ENCODE measurements around the gene LRMDA. TPM values are rescaled to one million over a fixed set of nuclear protein-coding genes. Genes with fewer than 3 reads are reported as not detected.

LRMDA gene
- total RNA-seq, 2 experiments from 2014 or later, result not detected

- Histone ChIP-seq H2AFZ (ENCODE audit: low read length) (no peak overlapping the region), H3K9me2 (ENCODE audit: insufficient read depth, low read length) (no peaks in the 10 kb centered on the region), H3K79me2 (ENCODE audit: insufficient read depth, low read depth, low read length) (no peaks in the 10 kb centered on the region), H3K4me1 (ENCODE audit: insufficient read depth, low read length, poor library complexity, severe bottlenecking) (no peaks in the 10 kb centered on the region), H3K27ac (ENCODE audit: low read depth, low read length, poor library complexity, severe bottlenecking) (no peak overlapping the region), H3K36me3 (ENCODE audit: insufficient read depth, low read length) (no peaks in the 10 kb centered on the region), H3K9me3 (ENCODE audit: low read length) (no peaks in the 10 kb centered on the region), H3K4me3 (ENCODE audit: low read depth, low read length, poor library complexity, severe bottlenecking) (no peak overlapping the region), H3K4me2 (ENCODE audit: low read length) (no peak overlapping the region), H4K20me1 (ENCODE audit: insufficient read depth, low read length) (no peaks in the 10 kb centered on the region)
- BruUV-seq (replicated peaks), result no TSS peak
- DNase-seq (ENCODE audit: low spot score), result no peak
- CTCF ChIA-PET (ENCODE audit: unreplicated experiment), result no interaction called here
- POLR2A ChIA-PET, result no interaction called here
- TF ChIP-seq EZH2phosphoT487 (IDR thresholded peaks at IDR 0.05; ENCODE audit: borderline replicate concordance, low read depth, low read length), result no peak
- no peak for TF ChIP-seq CTCF (conservative IDR thresholded peaks at IDR 0.05; ENCODE audit: low read length)
- intact Hi-C loops (cut with micrococcal nuclease; ENCODE audit: unreplicated experiment), result no loop called here
These were observed 62.0 kb downstream of the LRMDA start for GRCh38 chr10:75493464-75493863.

DNA sequence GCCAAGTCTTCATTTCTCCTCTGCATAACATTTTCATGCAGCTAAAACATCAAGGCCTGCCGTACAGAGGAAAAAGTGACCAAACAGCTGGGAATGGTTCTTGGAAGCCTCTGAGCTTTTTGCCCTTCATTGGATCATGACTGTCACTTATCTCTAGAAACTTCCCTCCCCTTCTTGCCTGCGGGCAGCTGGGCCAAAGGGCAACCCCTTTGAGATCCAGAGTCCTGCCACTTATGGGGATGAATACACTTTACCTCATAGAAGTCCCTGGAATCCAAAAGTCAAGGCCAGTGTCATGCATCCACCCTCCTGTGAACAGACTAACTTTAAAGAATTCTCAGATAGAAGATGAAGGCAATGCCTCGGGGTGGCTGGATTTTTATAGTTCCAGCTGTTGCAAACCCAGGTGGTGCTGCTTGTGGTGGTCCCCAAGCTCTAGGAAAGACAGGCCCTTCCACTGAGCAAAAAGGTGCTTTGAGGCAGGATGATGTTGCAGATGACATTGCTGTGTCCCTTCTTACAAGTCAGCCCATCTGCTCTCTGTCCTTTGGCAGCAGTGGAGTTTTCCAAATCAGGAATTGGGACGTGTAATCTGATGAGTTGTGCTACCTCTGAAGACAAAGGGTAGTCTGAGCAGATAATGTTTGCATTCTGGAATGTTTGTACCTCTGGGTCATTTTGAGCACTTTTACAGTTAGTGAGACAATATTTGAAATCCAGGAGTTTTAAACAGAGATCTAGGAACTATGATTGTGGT lies 64.2 kb downstream of the LRMDA start:
- no peak overlapping the region for H3K4me2 ChIP-seq (ENCODE audit: low read length)
- CTCF ChIA-PET (ENCODE audit: unreplicated experiment), result no interaction called here
- H3K9me2 ChIP-seq (ENCODE audit: insufficient read depth, low read length), result no peaks in the 10 kb centered on the region
- H3K27ac ChIP-seq (ENCODE audit: low read depth, low read length, poor library complexity, severe bottlenecking), result no peak overlapping the region
- H3K79me2 ChIP-seq (ENCODE audit: insufficient read depth, low read depth, low read length), result no peaks in the 10 kb centered on the region
- TF ChIP-seq CTCF (conservative IDR thresholded peaks at IDR 0.05; ENCODE audit: low read length) (no peak), EZH2phosphoT487 (IDR thresholded peaks at IDR 0.05; ENCODE audit: borderline replicate concordance, low read depth, low read length) (no peak)
- no peaks in the 10 kb centered on the region for H3K9me3 ChIP-seq (ENCODE audit: low read length)
- no peak overlapping the region for H3K4me3 ChIP-seq (ENCODE audit: low read depth, low read length, poor library complexity, severe bottlenecking)
- no peaks in the 10 kb centered on the region for H4K20me1 ChIP-seq (ENCODE audit: insufficient read depth, low read length)
- H3K36me3 ChIP-seq (ENCODE audit: insufficient read depth, low read length), result no peaks in the 10 kb centered on the region
- H3K4me1 ChIP-seq (ENCODE audit: insufficient read depth, low read length, poor library complexity, severe bottlenecking), result no peaks in the 10 kb centered on the region
- no peak overlapping the region for H2AFZ ChIP-seq (ENCODE audit: low read length)
- no TSS peak for BruUV-seq (replicated peaks)
- POLR2A ChIA-PET, result no interaction called here
- intact Hi-C loops (cut with micrococcal nuclease; ENCODE audit: unreplicated experiment), result no loop called here
- DNase-seq (ENCODE audit: low spot score), result no peak

DNA sequence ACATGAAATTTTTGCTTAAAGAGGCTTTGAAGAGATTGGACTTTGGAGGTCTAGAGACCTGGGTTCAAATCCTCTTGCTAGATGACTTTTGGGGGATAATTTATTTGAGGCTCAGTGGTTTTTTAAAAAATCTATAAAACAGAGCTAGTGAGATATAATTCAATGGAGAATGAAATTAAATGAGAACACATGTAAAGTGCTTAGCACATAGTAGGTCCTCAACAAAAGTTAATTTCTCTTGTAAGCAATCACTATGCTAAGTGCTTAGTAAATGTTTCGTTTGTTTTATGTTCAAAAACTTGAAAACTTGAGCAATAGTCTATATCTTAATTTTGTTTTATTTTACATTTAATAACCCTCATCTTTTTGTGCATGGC lies 64.8 kb downstream of the LRMDA start:
- Histone ChIP-seq H2AFZ (ENCODE audit: low read length) (no peak overlapping the region), H3K36me3 (ENCODE audit: insufficient read depth, low read length) (no peaks in the 10 kb centered on the region), H3K9me2 (ENCODE audit: insufficient read depth, low read length) (no peaks in the 10 kb centered on the region), H3K4me3 (ENCODE audit: low read depth, low read length, poor library complexity, severe bottlenecking) (no peak overlapping the region), H4K20me1 (ENCODE audit: insufficient read depth, low read length) (no peaks in the 10 kb centered on the region), H3K27ac (ENCODE audit: low read depth, low read length, poor library complexity, severe bottlenecking) (no peak overlapping the region), H3K79me2 (ENCODE audit: insufficient read depth, low read depth, low read length) (no peaks in the 10 kb centered on the region), H3K4me2 (ENCODE audit: low read length) (no peak overlapping the region), H3K9me3 (ENCODE audit: low read length) (no peaks in the 10 kb centered on the region), H3K4me1 (ENCODE audit: insufficient read depth, low read length, poor library complexity, severe bottlenecking) (no peaks in the 10 kb centered on the region)
- DNase-seq (ENCODE audit: low spot score), result no peak
- BruUV-seq (replicated peaks), result no TSS peak
- intact Hi-C loops (cut with micrococcal nuclease; ENCODE audit: unreplicated experiment), result no loop called here
- POLR2A ChIA-PET, result no interaction called here
- CTCF ChIA-PET (ENCODE audit: unreplicated experiment), result no interaction called here
- no peak for TF ChIP-seq CTCF (conservative IDR thresholded peaks at IDR 0.05; ENCODE audit: low read length)

Measured in OCI-LY7 (cell line).